H1 (cell line): ENCODE data around the gene HRH3. TPM values are rescaled to one million over a fixed set of nuclear protein-coding genes. Genes with fewer than 3 reads are reported as not detected.

ENCODE experiments used
- ATF3 ChIP-seq: IDR thresholded peaks from 2 replicates; pipeline ENCODE4 v1.6.1; 2011; ENCODE audit warnings: low read depth, mild to moderate bottlenecking, low read length; ENCODE audit not compliant: insufficient read depth
- BCL11A ChIP-seq, 2 experiments: IDR thresholded peaks; one replicate each; pipeline ENCODE4 v1.6.1; 2011; ENCODE audit warnings: low read depth in 2 of 2, low read length in 2 of 2, mild to moderate bottlenecking in 2 of 2
- CHD7 ChIP-seq: fragments of 300-600 bp; sonication (generic); IDR thresholded peaks from 2 replicates; pipeline ENCODE4 v1.7.1; 2012; ENCODE audit warnings: low read length, moderate library complexity, mild to moderate bottlenecking, inconsistent platforms; ENCODE audit not compliant: insufficient replicate concordance
- EGR1 ChIP-seq: IDR thresholded peaks from 2 replicates; pipeline ENCODE4 v1.6.1; 2011; ENCODE audit warnings: low read depth, low read length, borderline replicate concordance
- MAFK ChIP-seq: IDR thresholded peaks from 2 replicates; pipeline ENCODE4 v1.6.1; 2012; ENCODE audit warnings: low read depth, mild to moderate bottlenecking, improper control_type of control experiment, low read length
- POLR2AphosphoS5 ChIP-seq: IDR thresholded peaks from 2 replicates; pipeline ENCODE4 v1.6.1; 2011; ENCODE audit warnings: low read depth, low read length
- RFX5 ChIP-seq: IDR thresholded peaks from 2 replicates; pipeline ENCODE4 v1.6.1; 2011; ENCODE audit warnings: low read depth, low read length, improper control_type of control experiment, borderline replicate concordance
- SAP30 ChIP-seq: fragments of 300-600 bp; sonication (generic); IDR thresholded peaks from 2 replicates; pipeline ENCODE4 v1.7.1; 2012; ENCODE audit warnings: low read length, moderate library complexity, mild to moderate bottlenecking, inconsistent platforms; ENCODE audit not compliant: insufficient read depth, insufficient replicate concordance
- SRF ChIP-seq: IDR thresholded peaks from 2 replicates; pipeline ENCODE4 v1.6.1; 2011; ENCODE audit warnings: mild to moderate bottlenecking, low read depth, low read length, moderate library complexity
- TEAD4 ChIP-seq: IDR thresholded peaks from 2 replicates; pipeline ENCODE4 v1.6.1; 2012; ENCODE audit warnings: low read depth, low read length, inconsistent platforms, mixed read lengths
- polyA plus RNA-seq, 7 experiments: library from polyadenylated mRNA; depleted of rRNA in 3 of 7; stranded (reverse) in 5 of 7; unstranded in 2 of 7; fragments of >200 nt in 5 of 7; fragments of 200-250 nt in 2 of 7; gene quantifications; 1 replicate in 5 of 7; 2 replicates in 1 of 7; 4 replicates in 1 of 7; pipeline versions ENCODE4 v1.2.1 to v1.2.3, GENCODE V29; 2011 to 2013; ENCODE audit warnings: missing spikeins in 2 of 7, mixed read lengths in 2 of 7
- total RNA-seq: library from RNA; stranded (reverse); fragmentation: NEBNext Ultra II Directional; extraction: Animal tissue kit (Norgen Biotek cat#: 25700); gene quantifications from 2 replicates; pipeline ENCODE4 v1.2.1, GENCODE V29; 2021

The HRH3 gene
- total and polyA plus RNA-seq, 2 of the 8 experiments (the other 6 are each of a cell fraction or from before 2014, with no cell fraction given), result 2.0 to 4.5 TPM

GRCh38 chr20:62237801-62238568, 17.9 kb upstream of the HRH3 start, which contains the start of gene OSBPL2 (continued):
- TF ChIP-seq CHD7 (no peak), EGR1 (peak; percentile 79; the same call in 1 of the 2 replicates), SRF (no peak), SAP30 (no peak), BCL11A (IDR thresholded peaks at IDR 0.05; ENCODE audit: low read depth in 2 of 2, low read length in 2 of 2) (no peak), MAFK (no peak), POLR2AphosphoS5 (no peak), RFX5 (no peak), ATF3 (no peak), TEAD4 (no peak)
